SU-DHL-6 (cell line): ENCODE data around the gene VAC14.

Source experiments
- H2AFZ ChIP-seq: fragments of 200-600 bp; sonication (generic); 2 replicates; pipeline ENCODE4 v1.6.1; 2014; ENCODE audit warnings: low read depth, mild to moderate bottlenecking, moderate library complexity, mixed read lengths, antibody characterized with exemption, low read length; ENCODE audit not compliant: severe bottlenecking
- H3F3A ChIP-seq: fragments of 200-600 bp; shearing (Covaris generic); 2 replicates; pipeline ENCODE4 v1.6.0; 2016; ENCODE audit warnings: antibody characterized with exemption, mild to moderate bottlenecking; ENCODE audit not compliant: insufficient read depth
- H3K27ac ChIP-seq: fragments of 200-600 bp; sonication (generic); 2 replicates; pipeline ENCODE4 v1.5.1; 2016; ENCODE audit warnings: low read depth, mild to moderate bottlenecking, low read length, moderate library complexity, mixed read lengths
- H3K27me3 ChIP-seq: fragments of 200-600 bp; sonication (generic), shearing (Covaris generic); 2 replicates; pipeline ENCODE4 v1.6.0; 2014; ENCODE audit warnings: mild to moderate bottlenecking, low read length
- H3K36me3 ChIP-seq: fragments of 200-600 bp; sonication (generic); 2 replicates; pipeline ENCODE4 v1.6.1; 2014; ENCODE audit warnings: mild to moderate bottlenecking, low read length, mixed read lengths
- H3K4me2 ChIP-seq: fragments of 300-600, 200-600 bp; shearing (Covaris generic), sonication (generic); 2 replicates; pipeline ENCODE4 v1.6.0; 2014; ENCODE audit warnings: low read length, low read depth, mild to moderate bottlenecking; ENCODE audit not compliant: poor library complexity, severe bottlenecking
- H3K4me3 ChIP-seq: fragments of 200-600 bp; sonication (generic); 2 replicates; pipeline ENCODE4 v1.5.1; 2014; ENCODE audit warnings: antibody characterized with exemption, low read length, mild to moderate bottlenecking, mixed read lengths; ENCODE audit not compliant: insufficient read depth, poor library complexity, severe bottlenecking
- H3K79me2 ChIP-seq: fragments of 200-600 bp; sonication (generic); 2 replicates; pipeline ENCODE4 v1.6.1; 2014; ENCODE audit warnings: mild to moderate bottlenecking, low read length, moderate library complexity; ENCODE audit not compliant: insufficient read depth
- H3K9ac ChIP-seq: fragments of 200-600 bp; sonication (generic); 2 replicates; pipeline ENCODE4 v1.7.0; 2014; ENCODE audit warnings: mild to moderate bottlenecking, low read length
- H3K9me2 ChIP-seq: fragments of 200-600 bp; sonication (generic); replicated peaks from 2 replicates; pipeline ENCODE4 v1.6.1; 2014; ENCODE audit warnings: low read length; ENCODE audit not compliant: insufficient read depth
- H3K9me3 ChIP-seq: fragments of 200-600 bp; sonication (generic); 2 replicates; pipeline ENCODE4 v1.6.1; 2014; ENCODE audit warnings: low read length, mixed read lengths; ENCODE audit not compliant: insufficient read depth
- H4K20me1 ChIP-seq: fragments of 200-600 bp; sonication (generic); 2 replicates; pipeline ENCODE4 v1.6.1; 2014; ENCODE audit warnings: low read depth, mild to moderate bottlenecking, antibody characterized with exemption, low read length, moderate library complexity, mixed read lengths
- EZH2phosphoT487 ChIP-seq: fragments of 200-600 bp; sonication (generic), shearing (Covaris generic); conservative IDR thresholded peaks from 2 replicates; pipeline ENCODE4 v1.6.1; 2018; ENCODE audit warnings: mild to moderate bottlenecking, antibody characterized with exemption, low read length, moderate library complexity, mixed read lengths
- TF ChIP-seq, protein P1 (sequence below): fragments of 200-600 bp; sonication (generic); IDR thresholded peaks from one replicate; pipeline ENCODE4 v1.5.1; 2017; ENCODE audit warnings: antibody characterized with exemption, mild to moderate bottlenecking, low read length, moderate library complexity; ENCODE audit not compliant: insufficient read depth, poor library complexity, severe bottlenecking

The VAC14 gene

DNA sequence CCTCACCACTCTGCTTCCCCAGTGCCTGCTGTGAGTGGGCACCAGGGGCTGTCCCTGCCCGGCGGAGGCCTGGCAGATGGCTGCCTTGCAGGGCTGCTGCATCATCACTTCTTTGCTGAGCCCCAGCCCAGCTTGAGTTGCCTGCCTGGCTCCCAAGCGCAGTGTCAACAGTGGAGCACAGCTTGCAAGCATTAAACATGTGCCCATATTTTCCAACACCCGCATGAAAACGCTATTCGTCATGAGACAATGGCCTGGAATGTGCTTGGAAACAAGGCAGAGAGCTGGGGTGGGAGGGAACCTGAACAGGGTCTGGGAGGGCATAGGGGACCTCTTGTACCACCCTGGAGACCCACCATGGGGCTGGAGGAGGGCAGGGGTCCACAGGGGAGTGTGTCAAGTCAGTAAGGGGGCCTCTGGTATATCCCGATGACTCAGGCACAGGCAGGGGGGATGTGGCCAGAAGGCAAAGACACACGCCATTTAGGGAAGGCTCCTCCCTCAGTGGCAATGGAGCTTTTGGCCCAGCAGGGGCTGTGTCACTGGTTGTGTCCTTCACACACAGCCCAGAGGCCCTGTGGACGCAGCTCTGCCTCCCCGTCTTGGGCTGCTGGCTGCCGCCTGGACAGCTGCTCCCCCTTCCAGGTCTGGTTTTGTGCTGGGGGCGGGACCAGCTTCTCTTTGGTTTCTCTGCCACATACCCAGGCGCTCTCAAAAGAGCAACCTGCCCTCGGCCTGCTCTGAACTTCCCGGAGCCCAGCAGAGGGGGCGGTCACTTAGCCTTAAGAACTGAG is 97.7 kb downstream of the VAC14 start:
- Histone ChIP-seq H3K4me2 (no peak overlapping the region), H2AFZ (no peak overlapping the region), H4K20me1 (no peaks in the 10 kb centered on the region), H3K27me3 (no peaks in the 10 kb centered on the region), H3F3A (no peaks in the 10 kb centered on the region), H3K79me2 (no peaks in the 10 kb centered on the region), H3K9me2 (no peaks in the 10 kb centered on the region), H3K9me3 (no peaks in the 10 kb centered on the region), H3K27ac (no peak overlapping the region), H3K9ac (no peak overlapping the region), H3K4me3 (no peak overlapping the region), H3K36me3 (no peaks in the 10 kb centered on the region)
- TF ChIP-seq, protein P1, sequence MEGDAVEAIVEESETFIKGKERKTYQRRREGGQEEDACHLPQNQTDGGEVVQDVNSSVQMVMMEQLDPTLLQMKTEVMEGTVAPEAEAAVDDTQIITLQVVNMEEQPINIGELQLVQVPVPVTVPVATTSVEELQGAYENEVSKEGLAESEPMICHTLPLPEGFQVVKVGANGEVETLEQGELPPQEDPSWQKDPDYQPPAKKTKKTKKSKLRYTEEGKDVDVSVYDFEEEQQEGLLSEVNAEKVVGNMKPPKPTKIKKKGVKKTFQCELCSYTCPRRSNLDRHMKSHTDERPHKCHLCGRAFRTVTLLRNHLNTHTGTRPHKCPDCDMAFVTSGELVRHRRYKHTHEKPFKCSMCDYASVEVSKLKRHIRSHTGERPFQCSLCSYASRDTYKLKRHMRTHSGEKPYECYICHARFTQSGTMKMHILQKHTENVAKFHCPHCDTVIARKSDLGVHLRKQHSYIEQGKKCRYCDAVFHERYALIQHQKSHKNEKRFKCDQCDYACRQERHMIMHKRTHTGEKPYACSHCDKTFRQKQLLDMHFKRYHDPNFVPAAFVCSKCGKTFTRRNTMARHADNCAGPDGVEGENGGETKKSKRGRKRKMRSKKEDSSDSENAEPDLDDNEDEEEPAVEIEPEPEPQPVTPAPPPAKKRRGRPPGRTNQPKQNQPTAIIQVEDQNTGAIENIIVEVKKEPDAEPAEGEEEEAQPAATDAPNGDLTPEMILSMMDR, result no peak
- TF ChIP-seq EZH2phosphoT487, result no peak

DNA sequence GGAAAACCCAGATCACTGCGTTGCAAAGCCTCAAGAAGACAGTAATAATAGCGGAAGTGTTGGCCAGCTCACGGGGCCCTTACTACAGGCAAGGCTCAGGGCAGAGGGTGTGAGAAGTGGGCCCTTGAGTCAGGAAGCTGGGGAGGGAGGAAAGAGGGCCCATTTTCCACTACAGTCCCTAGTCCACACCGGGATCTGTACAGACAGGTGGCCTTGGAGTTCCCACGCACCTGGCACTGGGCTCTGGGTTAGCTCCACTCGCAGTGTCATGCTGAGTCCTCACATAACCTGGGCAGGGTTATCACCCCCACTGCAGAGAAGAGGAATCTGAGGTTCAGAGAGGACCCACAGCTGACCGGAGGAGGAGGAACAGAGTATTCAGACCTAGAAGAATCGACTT is 98.3 kb downstream of the VAC14 start:
- H3K9me3 ChIP-seq, result no peaks in the 10 kb centered on the region
- TF ChIP-seq, protein P1, result no peak
- TF ChIP-seq EZH2phosphoT487, result no peak
- H3K9ac ChIP-seq, result no peak overlapping the region
- H3K4me3 ChIP-seq, result no peak overlapping the region
- no peak overlapping the region for H2AFZ ChIP-seq
- no peak overlapping the region for H3K27ac ChIP-seq
- H4K20me1 ChIP-seq, result no peaks in the 10 kb centered on the region
- H3K27me3 ChIP-seq, result no peaks in the 10 kb centered on the region
- no peaks in the 10 kb centered on the region for H3K79me2 ChIP-seq
- H3K9me2 ChIP-seq, result no peaks in the 10 kb centered on the region
- H3K4me2 ChIP-seq, result no peak overlapping the region
- no peaks in the 10 kb centered on the region for H3K36me3 ChIP-seq
- H3F3A ChIP-seq, result no peaks in the 10 kb centered on the region

DNA sequence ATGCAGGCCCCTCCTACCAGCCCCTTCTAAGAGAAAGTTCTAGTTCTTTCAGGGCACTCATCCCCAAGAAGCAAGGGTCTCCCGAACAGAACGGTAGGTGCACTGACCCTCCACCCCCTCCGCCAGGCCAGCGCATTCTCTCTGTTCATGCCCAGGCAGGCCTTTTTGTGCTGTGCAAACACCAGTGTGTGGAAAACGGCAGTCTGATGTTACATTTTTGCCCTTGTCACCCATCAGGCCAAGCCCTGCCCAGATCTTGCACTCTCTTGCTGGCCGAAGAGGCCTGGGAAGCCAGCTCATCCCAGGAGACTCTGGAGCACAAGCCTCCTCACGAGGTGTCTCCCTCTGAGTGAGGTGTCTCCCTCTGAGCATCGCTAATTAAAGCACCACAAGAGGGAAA is 99.0 kb downstream of the VAC14 start:
- no peak overlapping the region for H3K4me2 ChIP-seq

More for the DNA sequence above, 99.0 kb downstream of the VAC14 start:
- no peaks in the 10 kb centered on the region for H3K9me3 ChIP-seq
- H3F3A ChIP-seq, result no peaks in the 10 kb centered on the region
- H3K9ac ChIP-seq, result no peak overlapping the region
- H4K20me1 ChIP-seq, result no peaks in the 10 kb centered on the region
- TF ChIP-seq EZH2phosphoT487, result no peak
- TF ChIP-seq, protein P1, result no peak
- no peak overlapping the region for H3K27ac ChIP-seq
- H3K27me3 ChIP-seq, result no peaks in the 10 kb centered on the region
- H3K4me3 ChIP-seq, result no peak overlapping the region
- H2AFZ ChIP-seq, result no peak overlapping the region
- no peaks in the 10 kb centered on the region for H3K36me3 ChIP-seq
- H3K9me2 ChIP-seq, result no peaks in the 10 kb centered on the region
- no peaks in the 10 kb centered on the region for H3K79me2 ChIP-seq
